HUDEP-2 (cell line): ENCODE measurements around the gene KIAA1755.

Experiments
- DNase-seq, 76 experiments: peaks; one replicate each; lab custom pipeline; 2025; ENCODE audit not compliant: unreplicated experiment in 76 of 76; lab: John Stamatoyannopoulos, UW

Gene KIAA1755

GRCh38 chr20:38192323-38192885 is 68.1 kb downstream of the KIAA1755 start:
- DNase-seq = no peak

GRCh38 chr20:38191654-38192053 is 68.9 kb downstream of the KIAA1755 start:
- no peak for DNase-seq

- DNase-seq = no peak
These were observed 69.6 kb downstream of the KIAA1755 start for GRCh38 chr20:38190936-38191371.

GRCh38 chr20:38190166-38190565 is 70.4 kb downstream of the KIAA1755 start:
- DNase-seq = no peak

- DNase-seq = peak in 2 of 76 experiments; percentile 6 to 12
These were observed 73.0 kb downstream of the KIAA1755 start for GRCh38 chr20:38187517-38187916.

GRCh38 chr20:38186788-38187221 is 73.7 kb downstream of the KIAA1755 start:
- DNase-seq = no peak

- DNase-seq = no peak
These were observed 76.4 kb downstream of the KIAA1755 start for GRCh38 chr20:38184101-38184500.

GRCh38 chr20:38181971-38182370 is 78.6 kb downstream of the KIAA1755 start:
- DNase-seq = no peak

- DNase-seq = no peak
These were observed 79.2 kb downstream of the KIAA1755 start for GRCh38 chr20:38181207-38181801.

- no peak for DNase-seq
These were observed 79.8 kb downstream of the KIAA1755 start for GRCh38 chr20:38180781-38181180.

GRCh38 chr20:38179846-38180245 is 80.7 kb downstream of the KIAA1755 start:
- DNase-seq = no peak

- DNase-seq = no peak
These were observed 82.0 kb downstream of the KIAA1755 start for GRCh38 chr20:38178581-38178980.

- DNase-seq = no peak
These were observed 82.5 kb downstream of the KIAA1755 start for GRCh38 chr20:38178065-38178491.

GRCh38 chr20:38177201-38177600 is 83.3 kb downstream of the KIAA1755 start:
- no peak for DNase-seq

GRCh38 chr20:38175304-38176180 is 85.0 kb downstream of the KIAA1755 start:
- no peak for DNase-seq

- DNase-seq = no peak
These were observed 87.0 kb downstream of the KIAA1755 start for GRCh38 chr20:38173237-38174156.

- DNase-seq = no peak
These were observed 88.1 kb downstream of the KIAA1755 start for GRCh38 chr20:38172408-38172807.

GRCh38 chr20:38171675-38172043 is 88.9 kb downstream of the KIAA1755 start:
- no peak for DNase-seq

GRCh38 chr20:38170826-38171674 is 89.5 kb downstream of the KIAA1755 start:
- no peak for DNase-seq
